Panc1 (cell line): ENCODE measurements around the gene SPNS3. TPM values are rescaled to one million over a fixed set of nuclear protein-coding genes. Genes with fewer than 3 reads are reported as not detected.

Experiments used
- ATAC-seq: fragments of 200-7000 bp; cut with Tn5 transposase; 2 replicates; pipeline ENCODE4 v1.9.1; 2020; ENCODE audit warnings: mild to moderate bottlenecking, moderate library complexity
- BruUV-seq: library from RNA; stranded (reverse); fragments of 400-500 nt; replicated peaks from 2 replicates; lab custom pipeline; 2021; lab: Mats Ljungman, UMichigan
- CTCF ChIA-PET: fragments of 300-600 bp; sonication (Branson Sonifier 250); formaldehyde crosslinking; loops from one replicate; lab custom pipeline; 2022; ENCODE audit warnings: antibody characterized with exemption; lab: Charles Lee
- POLR2A ChIA-PET: fragments of 300-600 bp; sonication (Branson Sonifier 250); formaldehyde crosslinking; loops from one replicate; lab custom pipeline; 2022; ENCODE audit warnings: antibody characterized with exemption; lab: Charles Lee
- DNase-seq: peaks from one replicate; pipeline ENCODE4 v3.0.0-alpha.2; 2010; ENCODE audit warnings: low read depth, low spot score
- H3K27ac ChIP-seq: 2 replicates; pipeline ENCODE4 v1.5.1; 2011; ENCODE audit warnings: mild to moderate bottlenecking, low read length, inconsistent platforms
- H3K27me3 ChIP-seq: fragments of 200-500 bp; sonication (Bioruptor generic); 2 replicates; pipeline ENCODE4 v1.6.0; 2014; ENCODE audit warnings: low read length, inconsistent platforms; ENCODE audit not compliant: control insufficient read depth, insufficient read depth
- H3K36me3 ChIP-seq: fragments of 200-500 bp; sonication (Bioruptor generic); 2 replicates; pipeline ENCODE4 v1.5.1; 2014; ENCODE audit warnings: inconsistent platforms, mild to moderate bottlenecking, low read length, moderate library complexity; ENCODE audit not compliant: control insufficient read depth, insufficient read depth
- H3K4me1 ChIP-seq: 2 replicates; pipeline ENCODE4 v1.5.1; 2011; ENCODE audit warnings: inconsistent platforms, mild to moderate bottlenecking, low read length, moderate library complexity; ENCODE audit not compliant: control insufficient read depth, insufficient read depth
- H3K4me3 ChIP-seq, 2 experiments: 2 replicates each; pipeline ENCODE4 v1.5.1; 2011 to 2012; ENCODE audit warnings: low read depth in 2 of 2, low read length in 2 of 2, mild to moderate bottlenecking in 2 of 2, inconsistent platforms in 1 of 2, moderate library complexity in 1 of 2
- H3K9me3 ChIP-seq: fragments of 200-500 bp; sonication (Bioruptor generic); 2 replicates; pipeline ENCODE4 v1.5.1; 2014; ENCODE audit warnings: low read depth, mild to moderate bottlenecking, inconsistent platforms, low read length, moderate library complexity; ENCODE audit not compliant: control insufficient read depth, insufficient read depth
- POLR2AphosphoS5 ChIP-seq: IDR thresholded peaks from 2 replicates; pipeline ENCODE4 v1.6.1; 2012; ENCODE audit warnings: mild to moderate bottlenecking, low read depth, low read length, moderate library complexity
- SIN3A ChIP-seq: IDR thresholded peaks from 2 replicates; pipeline ENCODE4 v1.6.1; 2012; ENCODE audit warnings: low read depth, mild to moderate bottlenecking, low read length, moderate library complexity, borderline replicate concordance; ENCODE audit not compliant: insufficient read depth
- TCF7L2 ChIP-seq: IDR thresholded peaks from 2 replicates; pipeline ENCODE4 v1.6.1; 2011; ENCODE audit warnings: mild to moderate bottlenecking, low read depth, low read length, inconsistent platforms
- in situ Hi-C: cut with HindIII; loops from 2 replicates; pipeline ENCODE4 v1.10.0; 2016; ENCODE audit warnings: low sequenced_read_pairs, low pct_unique_long_range_greater_than_20kb
- intact Hi-C: fragments of 100-400 bp; cut with micrococcal nuclease; formaldehyde crosslinking; loops from one replicate; pipeline ENCODE4 v1.10.0; 2022; ENCODE audit not compliant: unreplicated experiment
- total RNA-seq: library from RNA; stranded (reverse); gene quantifications from one replicate; pipeline ENCODE4 v1.2.1, GENCODE V29; 2021; ENCODE audit not compliant: unreplicated experiment
- TF ChIP-seq, protein P1 (sequence below): fragments of 450-650 bp; IDR thresholded peaks from 2 replicates; pipeline ENCODE4 v1.5.1; 2017; ENCODE audit warnings: mild to moderate bottlenecking
- TF ChIP-seq, protein P2 (sequence below), 2 experiments: IDR thresholded peaks; 2 replicates each; pipeline ENCODE4 v1.6.1; 2011 to 2012; ENCODE audit warnings: low read depth in 2 of 2, control low read depth in 1 of 2, low read length in 1 of 2, mild to moderate bottlenecking in 1 of 2, moderate library complexity in 1 of 2; ENCODE audit not compliant: insufficient read depth in 1 of 2

Gene SPNS3
- total RNA-seq, 1 experiment from 2014 or later, result 0.10 TPM

DNA sequence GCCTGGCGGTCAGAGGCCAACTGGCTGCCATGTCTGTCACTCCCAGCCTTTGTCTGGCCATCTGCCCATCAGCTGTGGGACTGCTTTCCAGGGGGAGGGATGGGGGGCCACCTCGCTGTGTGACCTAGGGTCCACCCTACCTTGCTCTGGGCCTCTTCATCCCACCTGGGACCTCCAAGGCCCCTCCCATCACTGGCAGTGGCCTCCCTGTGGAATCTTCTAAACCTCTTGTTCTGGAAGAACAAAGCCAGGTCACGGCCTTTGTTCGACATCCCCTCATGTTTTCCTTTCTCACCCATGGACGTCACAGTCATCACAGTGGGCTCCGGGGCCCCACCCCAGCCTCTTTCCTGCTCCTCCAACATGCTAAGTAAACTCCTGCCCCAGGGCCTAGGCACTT, 88.9 kb downstream of the SPNS3 start:
- DNase-seq, result no peak
- no peaks in the 10 kb centered on the region for H3K4me1 ChIP-seq
- in situ Hi-C loops, result no loop called here
- no peak overlapping the region for H3K27ac ChIP-seq
- no peak for ATAC-seq
- H3K36me3 ChIP-seq, result no peaks in the 10 kb centered on the region
- ChIA-PET CTCF (no interaction called here), POLR2A (no interaction called here)
- intact Hi-C loops, result no loop called here
- BruUV-seq, result no TSS peak
- no peaks in the 10 kb centered on the region for H3K9me3 ChIP-seq
- no peak overlapping the region for H3K4me3 ChIP-seq
- no peaks in the 10 kb centered on the region for H3K27me3 ChIP-seq
- TF ChIP-seq TCF7L2 (no peak), POLR2AphosphoS5 (no peak), SIN3A (no peak)
- TF ChIP-seq, protein P1, sequence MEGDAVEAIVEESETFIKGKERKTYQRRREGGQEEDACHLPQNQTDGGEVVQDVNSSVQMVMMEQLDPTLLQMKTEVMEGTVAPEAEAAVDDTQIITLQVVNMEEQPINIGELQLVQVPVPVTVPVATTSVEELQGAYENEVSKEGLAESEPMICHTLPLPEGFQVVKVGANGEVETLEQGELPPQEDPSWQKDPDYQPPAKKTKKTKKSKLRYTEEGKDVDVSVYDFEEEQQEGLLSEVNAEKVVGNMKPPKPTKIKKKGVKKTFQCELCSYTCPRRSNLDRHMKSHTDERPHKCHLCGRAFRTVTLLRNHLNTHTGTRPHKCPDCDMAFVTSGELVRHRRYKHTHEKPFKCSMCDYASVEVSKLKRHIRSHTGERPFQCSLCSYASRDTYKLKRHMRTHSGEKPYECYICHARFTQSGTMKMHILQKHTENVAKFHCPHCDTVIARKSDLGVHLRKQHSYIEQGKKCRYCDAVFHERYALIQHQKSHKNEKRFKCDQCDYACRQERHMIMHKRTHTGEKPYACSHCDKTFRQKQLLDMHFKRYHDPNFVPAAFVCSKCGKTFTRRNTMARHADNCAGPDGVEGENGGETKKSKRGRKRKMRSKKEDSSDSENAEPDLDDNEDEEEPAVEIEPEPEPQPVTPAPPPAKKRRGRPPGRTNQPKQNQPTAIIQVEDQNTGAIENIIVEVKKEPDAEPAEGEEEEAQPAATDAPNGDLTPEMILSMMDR, result no peak
- TF ChIP-seq, protein P2, sequence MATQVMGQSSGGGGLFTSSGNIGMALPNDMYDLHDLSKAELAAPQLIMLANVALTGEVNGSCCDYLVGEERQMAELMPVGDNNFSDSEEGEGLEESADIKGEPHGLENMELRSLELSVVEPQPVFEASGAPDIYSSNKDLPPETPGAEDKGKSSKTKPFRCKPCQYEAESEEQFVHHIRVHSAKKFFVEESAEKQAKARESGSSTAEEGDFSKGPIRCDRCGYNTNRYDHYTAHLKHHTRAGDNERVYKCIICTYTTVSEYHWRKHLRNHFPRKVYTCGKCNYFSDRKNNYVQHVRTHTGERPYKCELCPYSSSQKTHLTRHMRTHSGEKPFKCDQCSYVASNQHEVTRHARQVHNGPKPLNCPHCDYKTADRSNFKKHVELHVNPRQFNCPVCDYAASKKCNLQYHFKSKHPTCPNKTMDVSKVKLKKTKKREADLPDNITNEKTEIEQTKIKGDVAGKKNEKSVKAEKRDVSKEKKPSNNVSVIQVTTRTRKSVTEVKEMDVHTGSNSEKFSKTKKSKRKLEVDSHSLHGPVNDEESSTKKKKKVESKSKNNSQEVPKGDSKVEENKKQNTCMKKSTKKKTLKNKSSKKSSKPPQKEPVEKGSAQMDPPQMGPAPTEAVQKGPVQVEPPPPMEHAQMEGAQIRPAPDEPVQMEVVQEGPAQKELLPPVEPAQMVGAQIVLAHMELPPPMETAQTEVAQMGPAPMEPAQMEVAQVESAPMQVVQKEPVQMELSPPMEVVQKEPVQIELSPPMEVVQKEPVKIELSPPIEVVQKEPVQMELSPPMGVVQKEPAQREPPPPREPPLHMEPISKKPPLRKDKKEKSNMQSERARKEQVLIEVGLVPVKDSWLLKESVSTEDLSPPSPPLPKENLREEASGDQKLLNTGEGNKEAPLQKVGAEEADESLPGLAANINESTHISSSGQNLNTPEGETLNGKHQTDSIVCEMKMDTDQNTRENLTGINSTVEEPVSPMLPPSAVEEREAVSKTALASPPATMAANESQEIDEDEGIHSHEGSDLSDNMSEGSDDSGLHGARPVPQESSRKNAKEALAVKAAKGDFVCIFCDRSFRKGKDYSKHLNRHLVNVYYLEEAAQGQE (IDR thresholded peaks at IDR 0.05; ENCODE audit: insufficient read depth in 1 of 2, low read depth in 2 of 2, low read length in 1 of 2), result no peak

DNA sequence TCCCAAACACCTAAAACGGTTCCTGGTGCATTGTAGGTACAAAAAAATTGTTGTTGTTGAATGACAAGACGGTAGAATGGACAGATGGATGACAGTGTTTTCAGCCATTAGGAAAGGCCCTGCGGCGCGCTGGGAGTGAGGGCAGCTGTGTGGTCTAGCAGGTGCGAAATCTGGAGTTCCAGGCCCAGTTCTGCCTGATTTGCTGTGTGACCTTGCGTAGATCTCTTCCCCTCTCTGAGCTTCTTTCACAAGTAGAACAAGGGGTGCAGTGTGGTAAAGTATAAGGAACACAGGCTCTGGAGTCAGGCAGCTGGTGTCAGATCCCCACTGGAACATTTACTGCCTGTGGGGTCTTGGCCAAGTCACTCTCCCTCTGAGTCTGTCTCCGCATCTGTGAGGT, 90.2 kb downstream of the SPNS3 start:
- intact Hi-C loops (no loop called here), in situ Hi-C loops (no loop called here)
- H3K4me3 ChIP-seq, result no peak overlapping the region
- H3K27me3 ChIP-seq, result no peaks in the 10 kb centered on the region
- no peaks in the 10 kb centered on the region for H3K9me3 ChIP-seq
- DNase-seq (no peak), ATAC-seq (no peak)
- TF ChIP-seq, protein P2 (IDR thresholded peaks at IDR 0.05; ENCODE audit: insufficient read depth in 1 of 2, low read depth in 2 of 2, low read length in 1 of 2), result no peak
- TF ChIP-seq TCF7L2 (no peak), POLR2AphosphoS5 (no peak), SIN3A (no peak)
- TF ChIP-seq, protein P1, result no peak
- H3K36me3 ChIP-seq, result no peaks in the 10 kb centered on the region
- POLR2A ChIA-PET, result no interaction called here
- H3K27ac ChIP-seq, result no peak overlapping the region
- BruUV-seq, result no TSS peak
- no peaks in the 10 kb centered on the region for H3K4me1 ChIP-seq
- CTCF ChIA-PET, result no interaction called here
